ENCODE data around the gene PLCD3. TPM values are rescaled to one million over a fixed set of nuclear protein-coding genes. Genes with fewer than 3 reads are reported as not detected.

The PLCD3 gene
- total and polyA plus RNA-seq, 2 of the 13 experiments (the other 11 are each of a cell fraction or from before 2014, with no cell fraction given), result 11.3 to 39.1 TPM

- TF ChIP-seq LBX2 (CRISPR knock-in tag; IDR thresholded peaks at IDR 0.05; ENCODE audit: borderline replicate concordance), result no peak
- no peak for TF ChIP-seq SYNCRIP (IDR thresholded peaks at IDR 0.05; ENCODE audit: insufficient read depth, low read depth, low read length)
- TF ChIP-seq ZBTB7B (CRISPR knock-in tag; IDR thresholded peaks at IDR 0.05), result no peak
- no peak for TF ChIP-seq KDM5A (IDR thresholded peaks at IDR 0.05; ENCODE audit: borderline replicate concordance, low read length)
- 0 out of 2 replicates have a peak, but pooled peaks have one; percentile 37 for TF ChIP-seq FOXC1 (CRISPR knock-in tag; IDR thresholded peaks at IDR 0.05; ENCODE audit: borderline replicate concordance)
- 0 out of 2 replicates have a peak, but pooled peaks have one; percentile 10 for TF ChIP-seq ZNF350 (CRISPR knock-in tag; IDR thresholded peaks at IDR 0.05; ENCODE audit: borderline replicate concordance, low read depth)
- no peak for TF ChIP-seq ZNF605 (CRISPR knock-in tag; IDR thresholded peaks at IDR 0.05)
- TF ChIP-seq ZSCAN20 (CRISPR knock-in tag; IDR thresholded peaks at IDR 0.05; ENCODE audit: borderline replicate concordance), result no peak
- TF ChIP-seq, protein P1, sequence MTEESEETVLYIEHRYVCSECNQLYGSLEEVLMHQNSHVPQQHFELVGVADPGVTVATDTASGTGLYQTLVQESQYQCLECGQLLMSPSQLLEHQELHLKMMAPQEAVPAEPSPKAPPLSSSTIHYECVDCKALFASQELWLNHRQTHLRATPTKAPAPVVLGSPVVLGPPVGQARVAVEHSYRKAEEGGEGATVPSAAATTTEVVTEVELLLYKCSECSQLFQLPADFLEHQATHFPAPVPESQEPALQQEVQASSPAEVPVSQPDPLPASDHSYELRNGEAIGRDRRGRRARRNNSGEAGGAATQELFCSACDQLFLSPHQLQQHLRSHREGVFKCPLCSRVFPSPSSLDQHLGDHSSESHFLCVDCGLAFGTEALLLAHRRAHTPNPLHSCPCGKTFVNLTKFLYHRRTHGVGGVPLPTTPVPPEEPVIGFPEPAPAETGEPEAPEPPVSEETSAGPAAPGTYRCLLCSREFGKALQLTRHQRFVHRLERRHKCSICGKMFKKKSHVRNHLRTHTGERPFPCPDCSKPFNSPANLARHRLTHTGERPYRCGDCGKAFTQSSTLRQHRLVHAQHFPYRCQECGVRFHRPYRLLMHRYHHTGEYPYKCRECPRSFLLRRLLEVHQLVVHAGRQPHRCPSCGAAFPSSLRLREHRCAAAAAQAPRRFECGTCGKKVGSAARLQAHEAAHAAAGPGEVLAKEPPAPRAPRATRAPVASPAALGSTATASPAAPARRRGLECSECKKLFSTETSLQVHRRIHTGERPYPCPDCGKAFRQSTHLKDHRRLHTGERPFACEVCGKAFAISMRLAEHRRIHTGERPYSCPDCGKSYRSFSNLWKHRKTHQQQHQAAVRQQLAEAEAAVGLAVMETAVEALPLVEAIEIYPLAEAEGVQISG (CRISPR knock-in tag; IDR thresholded peaks at IDR 0.05), result no peak
- TF ChIP-seq ARNT2 (CRISPR knock-in tag; IDR thresholded peaks at IDR 0.05; ENCODE audit: low read depth), result no peak; the same call in none of the 2 replicates
- no peak; the same call in 1 of the 2 replicates for TF ChIP-seq ISX (CRISPR knock-in tag; conservative IDR thresholded peaks at IDR 0.05)
- no peak for TF ChIP-seq FOXP1 (IDR thresholded peaks at IDR 0.05)
- TF ChIP-seq FOXP1 (CRISPR knock-in tag; IDR thresholded peaks at IDR 0.05), result no peak; the same call in 1 of the 2 replicates
- TF ChIP-seq KLF12 (CRISPR knock-in tag; IDR thresholded peaks at IDR 0.05; ENCODE audit: borderline replicate concordance), result no peak
- no peak for TF ChIP-seq ZNF616 (CRISPR knock-in tag; IDR thresholded peaks at IDR 0.05; ENCODE audit: low read depth)
- TF ChIP-seq, protein P2, sequence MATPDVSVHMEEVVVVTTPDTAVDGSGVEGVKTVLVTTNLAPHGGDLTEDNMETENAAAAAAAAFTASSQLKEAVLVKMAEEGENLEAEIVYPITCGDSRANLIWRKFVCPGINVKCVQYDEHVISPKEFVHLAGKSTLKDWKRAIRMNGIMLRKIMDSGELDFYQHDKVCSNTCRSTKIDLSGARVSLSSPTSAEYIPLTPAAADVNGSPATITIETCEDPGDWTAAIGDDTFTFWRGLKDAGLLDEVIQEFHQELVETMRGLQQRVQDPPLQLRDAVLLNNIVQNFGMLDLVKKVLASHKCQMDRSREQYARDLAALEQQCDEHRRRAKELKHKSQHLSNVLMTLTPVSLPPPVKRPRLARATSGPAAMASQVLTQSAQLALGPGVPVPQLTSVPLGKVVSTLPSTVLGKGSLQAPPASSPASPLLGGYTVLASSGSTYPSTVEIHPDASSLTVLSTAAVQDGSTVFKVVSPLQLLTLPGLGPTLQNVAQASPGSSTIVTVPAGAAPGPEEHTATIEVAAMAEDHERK (CRISPR knock-in tag; IDR thresholded peaks at IDR 0.05; ENCODE audit: low read depth), result no peak
- TF ChIP-seq NFIB (CRISPR knock-in tag; IDR thresholded peaks at IDR 0.05; ENCODE audit: borderline replicate concordance), result 0 out of 2 replicates have a peak, but pooled peaks have one; percentile 67
- TF ChIP-seq GPN1 (CRISPR knock-in tag; IDR thresholded peaks at IDR 0.05; ENCODE audit: borderline replicate concordance), result no peak
- TF ChIP-seq, protein P3, sequence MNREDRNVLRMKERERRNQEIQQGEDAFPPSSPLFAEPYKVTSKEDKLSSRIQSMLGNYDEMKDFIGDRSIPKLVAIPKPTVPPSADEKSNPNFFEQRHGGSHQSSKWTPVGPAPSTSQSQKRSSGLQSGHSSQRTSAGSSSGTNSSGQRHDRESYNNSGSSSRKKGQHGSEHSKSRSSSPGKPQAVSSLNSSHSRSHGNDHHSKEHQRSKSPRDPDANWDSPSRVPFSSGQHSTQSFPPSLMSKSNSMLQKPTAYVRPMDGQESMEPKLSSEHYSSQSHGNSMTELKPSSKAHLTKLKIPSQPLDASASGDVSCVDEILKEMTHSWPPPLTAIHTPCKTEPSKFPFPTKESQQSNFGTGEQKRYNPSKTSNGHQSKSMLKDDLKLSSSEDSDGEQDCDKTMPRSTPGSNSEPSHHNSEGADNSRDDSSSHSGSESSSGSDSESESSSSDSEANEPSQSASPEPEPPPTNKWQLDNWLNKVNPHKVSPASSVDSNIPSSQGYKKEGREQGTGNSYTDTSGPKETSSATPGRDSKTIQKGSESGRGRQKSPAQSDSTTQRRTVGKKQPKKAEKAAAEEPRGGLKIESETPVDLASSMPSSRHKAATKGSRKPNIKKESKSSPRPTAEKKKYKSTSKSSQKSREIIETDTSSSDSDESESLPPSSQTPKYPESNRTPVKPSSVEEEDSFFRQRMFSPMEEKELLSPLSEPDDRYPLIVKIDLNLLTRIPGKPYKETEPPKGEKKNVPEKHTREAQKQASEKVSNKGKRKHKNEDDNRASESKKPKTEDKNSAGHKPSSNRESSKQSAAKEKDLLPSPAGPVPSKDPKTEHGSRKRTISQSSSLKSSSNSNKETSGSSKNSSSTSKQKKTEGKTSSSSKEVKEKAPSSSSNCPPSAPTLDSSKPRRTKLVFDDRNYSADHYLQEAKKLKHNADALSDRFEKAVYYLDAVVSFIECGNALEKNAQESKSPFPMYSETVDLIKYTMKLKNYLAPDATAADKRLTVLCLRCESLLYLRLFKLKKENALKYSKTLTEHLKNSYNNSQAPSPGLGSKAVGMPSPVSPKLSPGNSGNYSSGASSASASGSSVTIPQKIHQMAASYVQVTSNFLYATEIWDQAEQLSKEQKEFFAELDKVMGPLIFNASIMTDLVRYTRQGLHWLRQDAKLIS (CRISPR knock-in tag; IDR thresholded peaks at IDR 0.05), result 0 out of 2 replicates have a peak, but pooled peaks have one; percentile 37
- TF ChIP-seq HNF4G (IDR thresholded peaks at IDR 0.05; ENCODE audit: borderline replicate concordance, low read depth, low read length), result no peak
- no peak for TF ChIP-seq HNF4G (CRISPR knock-in tag; IDR thresholded peaks at IDR 0.05; ENCODE audit: borderline replicate concordance, low read depth)
These were observed 29.8 kb upstream of the PLCD3 start (continued) for GRCh38 chr17:45162025-45162687.
